SK-N-SH (cell line): ENCODE data around the gene OGFRL1. TPM values are rescaled to one million over a fixed set of nuclear protein-coding genes. Genes with fewer than 3 reads are reported as not detected.
A peak's percentile ranks its signal among the peaks of the same experiment; 100 is the strongest.

Experiments used
- CTCF ChIA-PET: fragments of 300-600, 350-600 bp; formaldehyde crosslinking; extraction: SDS; loops from one replicate; lab custom pipeline; 2021; lab: Yijun Ruan, JAX
- POLR2A ChIA-PET: fragments of 350-600 bp; sonication (Branson Sonifier 250); formaldehyde crosslinking; extraction: SDS; loops from one replicate; lab custom pipeline; 2020; ENCODE audit warnings: antibody characterized with exemption, inconsistent platforms; lab: Yijun Ruan, JAX
- DNase-seq: peaks from one replicate; pipeline ENCODE4 v3.0.0; 2012
- H2AFZ ChIP-seq: fragments of 200-600 bp; sonication (generic); 2 replicates; pipeline ENCODE4 v1.8.1; 2016; ENCODE audit warnings: antibody characterized with exemption, mild to moderate bottlenecking, low read depth
- H3F3A ChIP-seq: fragments of 200-600 bp; sonication (generic); replicated peaks from 2 replicates; pipeline ENCODE3; 2016; ENCODE audit warnings: antibody characterized with exemption, mild to moderate bottlenecking; ENCODE audit not compliant: insufficient read depth
- H3K27ac ChIP-seq, 2 experiments: fragments of 200-500 bp in 1 of 2; fragments of 200-600 bp in 1 of 2; sonication (Bioruptor generic) in 1 of 2; sonication (generic), shearing (Covaris generic) in 1 of 2; 2 replicates each; pipeline versions ENCODE4 v1.5.1 to v1.6.1; 2014 to 2016; ENCODE audit warnings: low read depth in 2 of 2, inconsistent platforms in 1 of 2, low read length in 1 of 2, mild to moderate bottlenecking in 1 of 2, mixed read lengths in 1 of 2
- H3K27me3 ChIP-seq: fragments of 200-600 bp; sonication (generic), shearing (Covaris generic); 2 replicates; pipeline ENCODE4 v1.6.1; 2016; ENCODE audit warnings: mixed run types; ENCODE audit not compliant: insufficient read depth
- H3K36me3 ChIP-seq, 2 experiments: fragments of 200-500 bp in 1 of 2; fragments of 200-600 bp in 1 of 2; sonication (Bioruptor generic) in 1 of 2; sonication (generic) in 1 of 2; replicated peaks in 1 of 2; 2 replicates each; pipeline versions ENCODE3 to v1.5.1; 2014 to 2016; ENCODE audit warnings: low read length in 1 of 2, mild to moderate bottlenecking in 1 of 2; ENCODE audit not compliant: insufficient read depth in 2 of 2, control insufficient read depth in 1 of 2
- H3K4me1 ChIP-seq, 2 experiments: fragments of 200-500 bp in 1 of 2; fragments of 200-600 bp in 1 of 2; sonication (Bioruptor generic) in 1 of 2; sonication (generic), shearing (Covaris generic) in 1 of 2; 2 replicates each; pipeline versions ENCODE4 v1.5.1 to v1.6.1; 2014 to 2016; ENCODE audit warnings: low read depth in 1 of 2, low read length in 1 of 2, mixed run types in 1 of 2; ENCODE audit not compliant: insufficient read depth in 2 of 2, control insufficient read depth in 1 of 2
- H3K4me2 ChIP-seq: fragments of 200-600 bp; sonication (generic), shearing (Covaris generic); 2 replicates; pipeline ENCODE4 v1.6.1; 2017; ENCODE audit warnings: mixed run types
- H3K4me3 ChIP-seq, 2 experiments: fragments of 200-500 bp in 1 of 2; fragments of 200-600 bp in 1 of 2; sonication (Bioruptor generic) in 1 of 2; sonication (generic), shearing (Covaris generic) in 1 of 2; 2 replicates each; pipeline versions ENCODE4 v1.5.1 to v1.8.1; 2014 to 2016; ENCODE audit warnings: low read depth in 2 of 2, inconsistent platforms in 1 of 2, low read length in 1 of 2, mild to moderate bottlenecking in 1 of 2, mixed read lengths in 1 of 2, moderate library complexity in 1 of 2
- H3K79me2 ChIP-seq: fragments of 200-600 bp; sonication (generic); 2 replicates; pipeline ENCODE4 v1.8.1; 2017; ENCODE audit warnings: mild to moderate bottlenecking; ENCODE audit not compliant: insufficient read depth
- H3K9ac ChIP-seq: fragments of 200-600 bp; sonication (generic); 2 replicates; pipeline ENCODE4 v1.6.1; 2017; ENCODE audit warnings: mixed run types
- H3K9me2 ChIP-seq: fragments of 200-600 bp; sonication (generic); 2 replicates; pipeline ENCODE4 v1.6.1; 2017; ENCODE audit warnings: mixed run types
- H3K9me3 ChIP-seq: fragments of 200-600 bp; sonication (generic); 2 replicates; pipeline ENCODE4 v1.6.1; 2017; ENCODE audit warnings: mixed run types, mild to moderate bottlenecking, moderate library complexity
- H4K20me1 ChIP-seq: fragments of 200-600 bp; sonication (generic); 2 replicates; pipeline ENCODE4 v1.6.1; 2017; ENCODE audit warnings: mild to moderate bottlenecking, mixed run types; ENCODE audit not compliant: insufficient read depth
- CHD2 ChIP-seq: fragments of 150-350 bp; IDR thresholded peaks from 2 replicates; pipeline ENCODE4 v1.6.1; 2018; ENCODE audit warnings: low read length; ENCODE audit not compliant: partially characterized antibody
- ELF1 ChIP-seq: IDR thresholded peaks from 2 replicates; pipeline ENCODE4 v1.4.0; 2012
- EP300 ChIP-seq, 2 experiments: IDR thresholded peaks; 2 replicates each; pipeline versions ENCODE4 v1.4.0 to v1.6.1; 2012; ENCODE audit warnings: borderline replicate concordance in 1 of 2, low read depth in 1 of 2, low read length in 1 of 2
- EZH2phosphoT487 ChIP-seq: fragments of 200-600 bp; sonication (generic); IDR thresholded peaks from 2 replicates; pipeline ENCODE4 v1.6.1; 2017; ENCODE audit warnings: low read depth, mixed run types, mild to moderate bottlenecking, antibody characterized with exemption, moderate library complexity, borderline replicate concordance
- FOSL2 ChIP-seq: IDR thresholded peaks from 2 replicates; pipeline ENCODE4 v1.4.0; 2012; ENCODE audit warnings: low read depth, mild to moderate bottlenecking, moderate library complexity, borderline replicate concordance
- FOXJ3 ChIP-seq: sonication (generic); formaldehyde crosslinking; IDR thresholded peaks from 2 replicates; pipeline ENCODE4 v1.5.1; 2020; ENCODE audit warnings: mild to moderate bottlenecking, missing genetic modification reagents
- GABPA ChIP-seq: IDR thresholded peaks from 2 replicates; pipeline ENCODE4 v1.4.0; 2012; ENCODE audit warnings: low read depth, mild to moderate bottlenecking
- GATA2 ChIP-seq: sonication (generic); formaldehyde crosslinking; IDR thresholded peaks from 2 replicates; pipeline ENCODE4 v1.5.0; 2020; ENCODE audit warnings: mild to moderate bottlenecking, missing genetic modification reagents
- JUND ChIP-seq: IDR thresholded peaks from 2 replicates; pipeline ENCODE4 v1.4.0; 2012
- MEF2A ChIP-seq: IDR thresholded peaks from 2 replicates; pipeline ENCODE4 v1.4.0; 2012; ENCODE audit warnings: low read depth, borderline replicate concordance
- NFIC ChIP-seq: IDR thresholded peaks from 2 replicates; pipeline ENCODE4 v1.4.0; 2012; ENCODE audit warnings: borderline replicate concordance
- NRF1 ChIP-seq: IDR thresholded peaks from 2 replicates; pipeline ENCODE4 v1.6.1; 2012; ENCODE audit warnings: low read depth, mild to moderate bottlenecking, low read length
- POLR2AphosphoS5 ChIP-seq: IDR thresholded peaks from 2 replicates; pipeline ENCODE4 v1.6.1; 2012; ENCODE audit warnings: low read depth, low read length
- RCOR1 ChIP-seq: fragments of 150-350 bp; IDR thresholded peaks from 2 replicates; pipeline ENCODE4 v1.6.1; 2017; ENCODE audit warnings: antibody characterized with exemption, low read length
- RFX5 ChIP-seq: IDR thresholded peaks from 2 replicates; pipeline ENCODE4 v1.6.1; 2012; ENCODE audit warnings: mild to moderate bottlenecking, improper control_type of control experiment, low read length
- SMC3 ChIP-seq: IDR thresholded peaks from 2 replicates; pipeline ENCODE4 v1.6.1; 2012; ENCODE audit warnings: low read depth, low read length, improper control_type of control experiment
- TAF1 ChIP-seq: IDR thresholded peaks from 2 replicates; pipeline ENCODE4 v1.6.1; 2012; ENCODE audit warnings: low read depth, mild to moderate bottlenecking, low read length, moderate library complexity, borderline replicate concordance
- TCF12 ChIP-seq: IDR thresholded peaks from 2 replicates; pipeline ENCODE4 v1.4.0; 2012
- USF1 ChIP-seq: IDR thresholded peaks from 2 replicates; pipeline ENCODE4 v1.4.0; 2012; ENCODE audit warnings: low read depth, borderline replicate concordance
- WGBS: methylation state at CpG from one replicate; pipeline ENCODE4 v1.1.6; 2017; ENCODE audit warnings: low lambda C conversion rate; 5-methylcytosine and 5-hydroxymethylcytosine counted together
- polyA plus RNA-seq, 3 experiments: library from polyadenylated mRNA; depleted of rRNA; stranded (reverse); fragments of >200 nt; gene quantifications; 2 replicates each; pipeline ENCODE4 v1.2.3, GENCODE V29; 2012
- TF ChIP-seq, protein P1 (sequence below): fragments of 200-600 bp; sonication (generic); IDR thresholded peaks from 2 replicates; pipeline ENCODE4 v1.6.1; 2017; ENCODE audit warnings: antibody characterized with exemption, mild to moderate bottlenecking, moderate library complexity
- TF ChIP-seq, protein P2 (sequence below): IDR thresholded peaks from 2 replicates; pipeline ENCODE4 v1.4.0; 2012; ENCODE audit warnings: low read depth, borderline replicate concordance

The OGFRL1 gene
- polyA plus RNA-seq, 1 of the 3 experiments (the other 2 are of a cell fraction), result 2.4 TPM

DNA sequence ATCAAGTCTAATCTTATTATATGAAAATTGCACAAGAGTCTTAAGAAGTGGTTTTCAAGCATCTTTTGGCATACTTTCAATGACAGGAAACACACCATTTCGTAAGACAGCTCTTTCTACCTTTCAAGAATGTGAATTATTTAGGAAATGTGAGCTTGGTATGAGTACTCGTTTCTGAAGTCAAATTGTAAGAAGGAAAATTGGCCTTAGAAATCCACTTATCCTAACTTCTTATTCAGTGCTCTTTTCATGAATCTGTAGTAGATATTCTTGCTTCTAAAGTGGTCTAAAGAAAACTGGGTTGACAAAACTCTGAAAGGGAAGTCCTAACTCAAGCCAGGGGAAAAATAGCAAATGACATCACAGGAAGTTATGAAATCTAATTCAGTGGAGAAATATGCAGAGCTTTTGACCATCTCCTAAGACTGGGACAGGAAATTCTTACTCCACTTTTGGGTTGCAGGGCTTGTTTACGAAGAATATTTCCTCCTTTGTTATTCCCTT is 38.5 kb upstream of the OGFRL1 start (continued):
- TF ChIP-seq USF1 (no peak), TAF1 (no peak), ELF1 (no peak), EZH2phosphoT487 (no peak), SMC3 (no peak), GATA2 (CRISPR knock-in tag) (no peak), NFIC (peak; percentile 30; the same call in 1 of the 2 replicates), RCOR1 (no peak), CHD2 (no peak), TCF12 (0 out of 2 replicates have a peak, but pooled peaks have one; percentile 7), FOXJ3 (CRISPR knock-in tag) (no peak), POLR2AphosphoS5 (no peak)
- TF ChIP-seq, all 33 proteins: peak for 3

GRCh38 chr6:71252410-71252809 is 36.2 kb upstream of the OGFRL1 start:
- H3K79me2 ChIP-seq, result no peaks in the 10 kb centered on the region
- peaks cover 14 to 31% of the 10 kb centered on the region in 2 experiments; a peak in 3 of 4 replicates for H3K4me1 ChIP-seq
- CTCF ChIA-PET, result no interaction called here
- peaks cover 22% of the 10 kb centered on the region for H3F3A ChIP-seq
- H2AFZ ChIP-seq, result no peak overlapping the region
- no peaks in the 10 kb centered on the region for H3K36me3 ChIP-seq
- H3K27me3 ChIP-seq, result no peaks in the 10 kb centered on the region
- H3K9me2 ChIP-seq, result no peaks in the 10 kb centered on the region
- no peak for DNase-seq
- no peaks in the 10 kb centered on the region for H3K9me3 ChIP-seq
- no peak overlapping the region for H3K27ac ChIP-seq
- no peak overlapping the region for H3K4me2 ChIP-seq
- TF ChIP-seq EP300 (IDR thresholded peaks at IDR 0.05; ENCODE audit: borderline replicate concordance in 1 of 2, low read depth in 1 of 2, low read length in 1 of 2), result no peak
- no peak for TF ChIP-seq TAF1
- TF ChIP-seq, protein P1, sequence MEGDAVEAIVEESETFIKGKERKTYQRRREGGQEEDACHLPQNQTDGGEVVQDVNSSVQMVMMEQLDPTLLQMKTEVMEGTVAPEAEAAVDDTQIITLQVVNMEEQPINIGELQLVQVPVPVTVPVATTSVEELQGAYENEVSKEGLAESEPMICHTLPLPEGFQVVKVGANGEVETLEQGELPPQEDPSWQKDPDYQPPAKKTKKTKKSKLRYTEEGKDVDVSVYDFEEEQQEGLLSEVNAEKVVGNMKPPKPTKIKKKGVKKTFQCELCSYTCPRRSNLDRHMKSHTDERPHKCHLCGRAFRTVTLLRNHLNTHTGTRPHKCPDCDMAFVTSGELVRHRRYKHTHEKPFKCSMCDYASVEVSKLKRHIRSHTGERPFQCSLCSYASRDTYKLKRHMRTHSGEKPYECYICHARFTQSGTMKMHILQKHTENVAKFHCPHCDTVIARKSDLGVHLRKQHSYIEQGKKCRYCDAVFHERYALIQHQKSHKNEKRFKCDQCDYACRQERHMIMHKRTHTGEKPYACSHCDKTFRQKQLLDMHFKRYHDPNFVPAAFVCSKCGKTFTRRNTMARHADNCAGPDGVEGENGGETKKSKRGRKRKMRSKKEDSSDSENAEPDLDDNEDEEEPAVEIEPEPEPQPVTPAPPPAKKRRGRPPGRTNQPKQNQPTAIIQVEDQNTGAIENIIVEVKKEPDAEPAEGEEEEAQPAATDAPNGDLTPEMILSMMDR, result no peak
- H3K4me3 ChIP-seq, result no peak overlapping the region
- POLR2A ChIA-PET, result no interaction called here
- no peak overlapping the region for H3K9ac ChIP-seq
- H4K20me1 ChIP-seq, result no peaks in the 10 kb centered on the region

DNA sequence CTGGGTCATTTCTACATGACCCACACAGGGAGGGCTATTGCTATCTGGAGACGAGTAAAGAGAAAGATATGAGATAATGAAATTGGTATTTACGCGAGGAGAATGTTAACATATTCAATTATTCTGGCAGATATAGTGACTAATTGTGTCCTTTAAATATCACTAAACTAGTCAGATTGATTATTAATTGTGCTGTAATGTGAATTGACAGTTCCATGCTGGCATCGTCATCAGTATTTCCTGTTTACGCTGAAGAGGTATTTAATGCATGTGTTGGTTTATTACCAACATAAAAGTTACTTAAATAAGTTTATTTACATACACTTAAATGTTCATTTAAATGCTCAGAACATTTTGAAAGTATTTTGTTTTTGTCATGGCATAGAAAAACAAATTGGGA is 35.7 kb upstream of the OGFRL1 start:
- H3K9me2 ChIP-seq, result no peaks in the 10 kb centered on the region
- no peaks in the 10 kb centered on the region for H3K27me3 ChIP-seq
- ChIA-PET POLR2A (no interaction called here), CTCF (no interaction called here)
- no peaks in the 10 kb centered on the region for H3K9me3 ChIP-seq
- no peak overlapping the region for H3K4me2 ChIP-seq
- H3K4me1 ChIP-seq, result peaks cover 14 to 25% of the 10 kb centered on the region in 2 experiments; a peak in 3 of 4 replicates
- WGBS, result 58% methylated on average over 5 of the region's 5 CpGs
- no peak overlapping the region for H2AFZ ChIP-seq
- no peak overlapping the region for H3K4me3 ChIP-seq
- H3K36me3 ChIP-seq, result no peaks in the 10 kb centered on the region
- no peaks in the 10 kb centered on the region for H4K20me1 ChIP-seq
- H3K9ac ChIP-seq, result no peak overlapping the region
- no peaks in the 10 kb centered on the region for H3K79me2 ChIP-seq
- H3K27ac ChIP-seq, result no peak overlapping the region
- H3F3A ChIP-seq, result peaks cover 21% of the 10 kb centered on the region
- no peak for DNase-seq
- TF ChIP-seq ELF1 (no peak), EP300 (IDR thresholded peaks at IDR 0.05; ENCODE audit: borderline replicate concordance in 1 of 2, low read depth in 1 of 2, low read length in 1 of 2) (no peak), NRF1 (no peak), MEF2A (no peak), TCF12 (no peak), JUND (no peak), EZH2phosphoT487 (no peak), RFX5 (no peak), FOSL2 (no peak), GATA2 (CRISPR knock-in tag) (no peak), GABPA (no peak)
- TF ChIP-seq, protein P2, sequence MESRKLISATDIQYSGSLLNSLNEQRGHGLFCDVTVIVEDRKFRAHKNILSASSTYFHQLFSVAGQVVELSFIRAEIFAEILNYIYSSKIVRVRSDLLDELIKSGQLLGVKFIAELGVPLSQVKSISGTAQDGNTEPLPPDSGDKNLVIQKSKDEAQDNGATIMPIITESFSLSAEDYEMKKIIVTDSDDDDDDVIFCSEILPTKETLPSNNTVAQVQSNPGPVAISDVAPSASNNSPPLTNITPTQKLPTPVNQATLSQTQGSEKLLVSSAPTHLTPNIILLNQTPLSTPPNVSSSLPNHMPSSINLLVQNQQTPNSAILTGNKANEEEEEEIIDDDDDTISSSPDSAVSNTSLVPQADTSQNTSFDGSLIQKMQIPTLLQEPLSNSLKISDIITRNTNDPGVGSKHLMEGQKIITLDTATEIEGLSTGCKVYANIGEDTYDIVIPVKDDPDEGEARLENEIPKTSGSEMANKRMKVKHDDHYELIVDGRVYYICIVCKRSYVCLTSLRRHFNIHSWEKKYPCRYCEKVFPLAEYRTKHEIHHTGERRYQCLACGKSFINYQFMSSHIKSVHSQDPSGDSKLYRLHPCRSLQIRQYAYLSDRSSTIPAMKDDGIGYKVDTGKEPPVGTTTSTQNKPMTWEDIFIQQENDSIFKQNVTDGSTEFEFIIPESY, result no peak
- TF ChIP-seq, protein P1, result no peak
